HepG2 (cell line): ENCODE measurements around the gene PLG. TPM values are rescaled to one million over a fixed set of nuclear protein-coding genes. Genes with fewer than 3 reads are reported as not detected.
A peak's percentile ranks its signal among the peaks of the same experiment; 100 is the strongest.

Source experiments
- GATAD1 ChIP-seq: IDR thresholded peaks from 2 replicates; pipeline ENCODE4 v1.6.1; 2016; ENCODE audit warnings: missing genetic modification reagents, missing compliant biosample characterization
- MIER2 ChIP-seq: IDR thresholded peaks from 2 replicates; pipeline ENCODE4 v1.6.1; 2016; ENCODE audit warnings: missing biosample characterization, missing genetic modification reagents
- NKX3-1 ChIP-seq: sonication (generic); formaldehyde crosslinking; IDR thresholded peaks from 2 replicates; pipeline ENCODE4 v1.5.0; 2020; ENCODE audit warnings: missing genetic modification reagents
- RXRB ChIP-seq: IDR thresholded peaks from 2 replicates; pipeline ENCODE4 v1.6.1; 2016; ENCODE audit warnings: borderline replicate concordance, missing genetic modification reagents, missing compliant biosample characterization
- TEAD3 ChIP-seq: optimal IDR thresholded peaks from 2 replicates; pipeline ENCODE3; 2016; ENCODE audit warnings: borderline replicate concordance
- TSC22D2 ChIP-seq: sonication (generic); formaldehyde crosslinking; IDR thresholded peaks from 2 replicates; pipeline ENCODE4 v1.5.1; 2020; ENCODE audit warnings: missing genetic modification reagents, mild to moderate bottlenecking, borderline replicate concordance
- UBTF ChIP-seq: sonication (generic); formaldehyde crosslinking; IDR thresholded peaks from 2 replicates; pipeline ENCODE4 v1.4.0; 2020; ENCODE audit warnings: mild to moderate bottlenecking, missing genetic modification reagents
- XRCC5 ChIP-seq: fragments of 200-400 bp; formaldehyde crosslinking; optimal IDR thresholded peaks from 2 replicates; pipeline ENCODE3; 2017; ENCODE audit warnings: mild to moderate bottlenecking, low read length
- ZGPAT ChIP-seq: IDR thresholded peaks from 2 replicates; pipeline ENCODE4 v1.6.1; 2016; ENCODE audit warnings: mild to moderate bottlenecking
- ZHX1 ChIP-seq: sonication (generic); formaldehyde crosslinking; IDR thresholded peaks from 2 replicates; pipeline ENCODE4 v1.8.1; 2022; ENCODE audit warnings: low read depth, mild to moderate bottlenecking, missing genetic modification reagents
- ZMYM2 ChIP-seq: sonication (generic); formaldehyde crosslinking; IDR thresholded peaks from 2 replicates; pipeline ENCODE4 v1.8.0; 2022; ENCODE audit warnings: mild to moderate bottlenecking, missing genetic modification reagents
- ZNF263 ChIP-seq: sonication (generic); formaldehyde crosslinking; IDR thresholded peaks from 2 replicates; pipeline ENCODE4 v1.4.0; 2020; ENCODE audit warnings: missing genetic modification reagents
- ZNF335 ChIP-seq: sonication (generic); formaldehyde crosslinking; IDR thresholded peaks from 2 replicates; pipeline ENCODE4 v1.4.0; 2020; ENCODE audit warnings: missing genetic modification reagents
- ZNF512 ChIP-seq: sonication (generic); formaldehyde crosslinking; IDR thresholded peaks from 2 replicates; pipeline ENCODE4 v1.4.0; 2020; ENCODE audit warnings: mild to moderate bottlenecking, missing genetic modification reagents
- ZNF547 ChIP-seq: sonication (generic); formaldehyde crosslinking; IDR thresholded peaks from 2 replicates; pipeline ENCODE4 v1.5.1; 2020; ENCODE audit warnings: mild to moderate bottlenecking, missing genetic modification reagents
- ZNF580 ChIP-seq: IDR thresholded peaks from 2 replicates; pipeline ENCODE4 v1.6.1; 2016; ENCODE audit warnings: low read depth, borderline replicate concordance
- ZNF598 ChIP-seq: sonication (generic); formaldehyde crosslinking; IDR thresholded peaks from 2 replicates; pipeline ENCODE4 v1.5.1; 2020; ENCODE audit warnings: mild to moderate bottlenecking, missing genetic modification reagents, borderline replicate concordance
- ZNF614 ChIP-seq: IDR thresholded peaks from 2 replicates; pipeline ENCODE4 v1.6.1; 2018; ENCODE audit warnings: missing biosample characterization, missing genetic modification reagents, inconsistent platforms, borderline replicate concordance
- ZNF740 ChIP-seq: sonication (generic); formaldehyde crosslinking; IDR thresholded peaks from 2 replicates; pipeline ENCODE4 v1.4.0; 2020; ENCODE audit warnings: missing genetic modification reagents
- ZNF816 ChIP-seq: sonication (generic); formaldehyde crosslinking; IDR thresholded peaks from 2 replicates; pipeline ENCODE4 v1.8.0; 2022; ENCODE audit warnings: missing genetic modification reagents, mild to moderate bottlenecking, borderline replicate concordance
- polyA plus RNA-seq, 8 experiments: library from polyadenylated mRNA; depleted of rRNA in 3 of 8; stranded (reverse) in 7 of 8; unstranded in 1 of 8; fragments of >200 nt; fragmentation: Illumina TruSeq in 4 of 8; extraction: Trizol in 4 of 8; gene quantifications; 2 replicates each; pipeline versions ENCODE4 v1.2.1 to v1.2.3, GENCODE V29; 2011 to 2016; ENCODE audit warnings: low read depth in 4 of 8, missing spikeins in 1 of 8, mixed read lengths in 1 of 8; ENCODE audit not compliant: insufficient read depth in 1 of 8
- total RNA-seq, 5 experiments: library from RNA; depleted of rRNA; stranded (reverse); fragments of >200 nt; fragmentation: Illumina TruSeq; extraction: Trizol; gene quantifications; 2 replicates each; pipeline ENCODE4 v1.2.3, GENCODE V29; 2016; ENCODE audit warnings: low read depth in 1 of 5

Gene PLG
- total and polyA plus RNA-seq, 2 of the 13 experiments (the other 11 are each of a cell fraction or from before 2014, with no cell fraction given): 1.7 to 10.7 TPM

GRCh38 chr6:160667639-160668481 is 34.2 kb upstream of the PLG start (continued):
- TF ChIP-seq ZHX1 (CRISPR knock-in tag) (0 out of 2 replicates have a peak, but pooled peaks have one; percentile 26), ZNF547 (CRISPR knock-in tag) (0 out of 2 replicates have a peak, but pooled peaks have one; percentile 34), GATAD1 (CRISPR knock-in tag) (no peak), ZNF263 (CRISPR knock-in tag) (peak; percentile 96), ZNF335 (CRISPR knock-in tag) (no peak), TEAD3 (peak; percentile 32), UBTF (CRISPR knock-in tag) (0 out of 2 replicates have a peak, but pooled peaks have one; percentile 27), ZNF740 (CRISPR knock-in tag) (no peak), NKX3-1 (no peak), ZNF512 (no peak), ZNF580 (CRISPR knock-in tag) (no peak), ZMYM2 (no peak), TSC22D2 (no peak), ZNF816 (no peak), MIER2 (0 out of 2 replicates have a peak, but pooled peaks have one; percentile 18), RXRB (CRISPR knock-in tag) (peak; percentile 25; the same call in 1 of the 2 replicates), ZGPAT (no peak), ZNF598 (CRISPR knock-in tag) (peak; percentile 68; the same call in 1 of the 2 replicates), XRCC5 (peak; percentile 92), ZNF614 (CRISPR knock-in tag) (no peak)
